ENCODE data around the gene FOXJ3.

The FOXJ3 gene

DNA sequence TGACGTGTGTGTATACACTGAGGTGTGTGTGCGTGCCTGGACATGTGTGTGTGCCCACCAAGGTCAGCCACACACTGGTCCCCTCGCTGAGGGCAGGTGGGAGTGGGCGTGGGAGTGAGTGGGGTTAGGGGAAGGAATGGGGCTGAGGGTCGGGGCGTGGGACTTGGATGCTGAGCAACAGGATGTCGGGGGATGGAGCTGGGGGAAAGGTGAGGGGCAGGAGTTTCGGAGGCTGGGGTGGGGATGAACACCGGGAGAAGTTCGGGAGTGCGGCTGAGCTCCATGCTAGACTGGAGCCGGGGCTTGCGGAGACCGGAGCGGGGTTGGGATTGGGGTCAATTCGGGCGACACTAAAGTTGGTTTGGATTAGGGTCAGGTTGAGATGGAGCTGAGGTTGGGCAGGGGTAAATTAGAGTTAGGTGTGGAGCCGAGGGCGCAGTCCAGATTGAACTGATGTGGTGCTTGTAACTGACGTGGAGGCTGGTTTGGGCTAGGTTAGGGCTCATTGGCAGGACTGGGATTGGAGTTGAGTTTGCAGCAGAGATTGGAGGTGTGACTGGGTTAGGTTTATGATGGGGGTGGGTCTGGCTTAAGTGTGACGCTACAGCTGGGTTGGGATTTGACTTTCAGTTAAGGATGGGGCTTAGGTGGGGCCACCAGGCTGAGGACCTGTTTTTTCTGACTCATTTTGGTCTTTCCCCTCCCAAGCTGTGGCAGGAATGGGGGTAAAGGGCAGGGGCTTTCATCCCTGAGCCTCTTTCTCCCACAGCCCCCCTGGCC, 167.2 kb downstream of the FOXJ3 start:
- Histone ChIP-seq H3K27me3 (no peaks in the 10 kb centered on the region), H3K36me3 (no peaks in the 10 kb centered on the region), H3K4me1 (ENCODE audit: control insufficient read depth in 1 of 2, insufficient read depth in 1 of 2, low read depth in 1 of 2, low read length in 1 of 2) (no peaks in the 10 kb centered on the region), H3K27ac (no peak overlapping the region), H3K9me3 (no peaks in the 10 kb centered on the region), H3K4me3 (ENCODE audit: low read depth in 1 of 2, low read length in 1 of 2) (no peak overlapping the region)
- TF ChIP-seq, protein P1, sequence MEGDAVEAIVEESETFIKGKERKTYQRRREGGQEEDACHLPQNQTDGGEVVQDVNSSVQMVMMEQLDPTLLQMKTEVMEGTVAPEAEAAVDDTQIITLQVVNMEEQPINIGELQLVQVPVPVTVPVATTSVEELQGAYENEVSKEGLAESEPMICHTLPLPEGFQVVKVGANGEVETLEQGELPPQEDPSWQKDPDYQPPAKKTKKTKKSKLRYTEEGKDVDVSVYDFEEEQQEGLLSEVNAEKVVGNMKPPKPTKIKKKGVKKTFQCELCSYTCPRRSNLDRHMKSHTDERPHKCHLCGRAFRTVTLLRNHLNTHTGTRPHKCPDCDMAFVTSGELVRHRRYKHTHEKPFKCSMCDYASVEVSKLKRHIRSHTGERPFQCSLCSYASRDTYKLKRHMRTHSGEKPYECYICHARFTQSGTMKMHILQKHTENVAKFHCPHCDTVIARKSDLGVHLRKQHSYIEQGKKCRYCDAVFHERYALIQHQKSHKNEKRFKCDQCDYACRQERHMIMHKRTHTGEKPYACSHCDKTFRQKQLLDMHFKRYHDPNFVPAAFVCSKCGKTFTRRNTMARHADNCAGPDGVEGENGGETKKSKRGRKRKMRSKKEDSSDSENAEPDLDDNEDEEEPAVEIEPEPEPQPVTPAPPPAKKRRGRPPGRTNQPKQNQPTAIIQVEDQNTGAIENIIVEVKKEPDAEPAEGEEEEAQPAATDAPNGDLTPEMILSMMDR (IDR thresholded peaks at IDR 0.05): no peak

DNA sequence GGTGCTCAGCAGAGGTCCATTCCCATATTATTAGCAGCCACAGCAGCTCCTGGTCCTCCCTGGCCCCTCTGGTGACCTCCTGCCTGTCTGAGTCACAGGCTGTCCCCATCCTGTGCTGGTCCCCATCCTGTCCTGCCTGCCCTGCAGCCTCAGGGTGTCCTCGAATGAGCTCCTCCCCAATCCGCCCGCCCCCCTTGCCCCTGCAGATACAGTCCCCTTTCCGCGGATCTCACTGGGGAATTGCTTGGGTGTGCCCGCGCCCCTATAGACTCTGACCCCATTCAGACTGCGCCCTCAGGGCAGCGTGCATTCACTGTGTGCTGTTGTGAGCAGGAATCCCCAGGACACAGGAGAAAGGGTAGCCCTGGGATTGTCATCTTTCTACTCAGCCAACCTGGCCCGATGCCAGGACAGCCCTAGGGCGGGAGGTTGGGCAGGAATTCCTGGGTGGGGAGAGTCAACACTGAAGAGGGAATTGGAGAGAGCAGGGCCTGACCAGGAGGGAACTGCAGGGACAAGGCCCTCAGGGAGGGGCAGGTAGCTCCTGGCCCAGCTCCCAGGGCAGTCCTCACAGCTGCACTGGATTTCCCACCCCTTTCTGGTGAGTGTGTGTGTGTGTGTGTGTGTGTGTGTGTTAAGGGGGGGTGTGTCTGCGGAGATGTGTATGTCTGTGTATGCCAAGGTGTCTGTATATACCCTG, 169.4 kb downstream of the FOXJ3 start:
- Histone ChIP-seq H3K4me1 (ENCODE audit: control insufficient read depth in 1 of 2, insufficient read depth in 1 of 2, low read depth in 1 of 2, low read length in 1 of 2) (peaks cover 6 to 8% of the 10 kb centered on the region in 2 experiments), H3K27ac (no peak overlapping the region), H3K27me3 (no peaks in the 10 kb centered on the region), H3K36me3 (no peaks in the 10 kb centered on the region), H3K9me3 (no peaks in the 10 kb centered on the region), H3K4me3 (ENCODE audit: low read depth in 1 of 2, low read length in 1 of 2) (no peak overlapping the region)
- TF ChIP-seq, protein P1 (IDR thresholded peaks at IDR 0.05): no peak

DNA sequence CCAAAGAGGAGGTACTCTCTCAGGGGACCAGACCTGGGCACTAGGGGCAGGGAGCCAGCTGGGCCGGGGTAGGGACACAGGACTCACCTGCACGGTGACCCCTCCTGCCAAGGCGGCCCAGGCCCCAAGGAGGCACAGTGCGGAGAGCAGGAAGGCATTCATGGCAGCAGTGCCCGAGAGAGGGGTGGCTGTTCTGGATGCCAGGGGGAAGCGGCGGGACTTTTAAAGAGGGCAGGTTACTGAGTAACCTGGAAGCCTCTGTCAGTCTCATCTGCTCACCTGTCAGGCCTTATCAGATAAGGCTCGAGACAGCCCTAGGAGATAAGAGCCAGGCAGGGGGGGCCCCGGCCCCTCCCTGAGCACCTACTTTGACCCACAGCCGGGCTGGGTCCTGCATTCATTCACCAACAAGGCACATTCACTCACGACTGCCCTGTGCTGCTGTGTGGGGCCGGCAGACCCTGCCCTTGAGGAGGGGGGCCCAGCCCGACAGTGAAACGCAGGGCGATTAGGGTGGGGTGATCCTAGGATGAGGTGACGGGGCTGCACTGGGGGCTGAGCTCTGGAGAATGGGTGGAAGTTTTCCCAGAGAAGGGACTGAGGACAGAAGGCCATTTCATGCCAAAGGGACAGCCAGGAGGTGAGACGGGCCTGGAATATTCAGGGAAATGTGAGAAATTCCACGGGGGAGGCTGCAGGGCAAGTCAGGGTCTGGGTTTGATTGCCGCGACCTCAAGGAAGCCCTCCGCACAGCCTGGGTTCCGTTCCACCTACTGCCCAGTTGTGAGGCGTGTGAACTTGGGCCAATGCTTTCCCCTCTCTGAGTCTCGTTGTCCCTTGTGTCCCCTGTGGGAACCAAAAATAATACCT, 170.2 kb downstream of the FOXJ3 start, which contains the start of gene GUCA2A:
TSS of gene GUCA2A (minus strand) at position 195 of the 870 bp plus-strand sequence. CDS start at position 162, 33 bp downstream.
- no peaks in the 10 kb centered on the region for H3K36me3 ChIP-seq
- H3K4me3 ChIP-seq (ENCODE audit: low read depth in 1 of 2, low read length in 1 of 2): no peak within 1 kb of the TSS
- TF ChIP-seq, protein P1 (IDR thresholded peaks at IDR 0.05): no peak
- no peaks in the 10 kb centered on the region for H3K9me3 ChIP-seq
- H3K4me1 ChIP-seq (ENCODE audit: control insufficient read depth in 1 of 2, insufficient read depth in 1 of 2, low read depth in 1 of 2, low read length in 1 of 2): peaks cover 6 to 8% of the 10 kb centered on the region in 2 experiments
- H3K27ac ChIP-seq: no peak within 1 kb of the TSS
- H3K27me3 ChIP-seq: no peaks in the 10 kb centered on the region

DNA sequence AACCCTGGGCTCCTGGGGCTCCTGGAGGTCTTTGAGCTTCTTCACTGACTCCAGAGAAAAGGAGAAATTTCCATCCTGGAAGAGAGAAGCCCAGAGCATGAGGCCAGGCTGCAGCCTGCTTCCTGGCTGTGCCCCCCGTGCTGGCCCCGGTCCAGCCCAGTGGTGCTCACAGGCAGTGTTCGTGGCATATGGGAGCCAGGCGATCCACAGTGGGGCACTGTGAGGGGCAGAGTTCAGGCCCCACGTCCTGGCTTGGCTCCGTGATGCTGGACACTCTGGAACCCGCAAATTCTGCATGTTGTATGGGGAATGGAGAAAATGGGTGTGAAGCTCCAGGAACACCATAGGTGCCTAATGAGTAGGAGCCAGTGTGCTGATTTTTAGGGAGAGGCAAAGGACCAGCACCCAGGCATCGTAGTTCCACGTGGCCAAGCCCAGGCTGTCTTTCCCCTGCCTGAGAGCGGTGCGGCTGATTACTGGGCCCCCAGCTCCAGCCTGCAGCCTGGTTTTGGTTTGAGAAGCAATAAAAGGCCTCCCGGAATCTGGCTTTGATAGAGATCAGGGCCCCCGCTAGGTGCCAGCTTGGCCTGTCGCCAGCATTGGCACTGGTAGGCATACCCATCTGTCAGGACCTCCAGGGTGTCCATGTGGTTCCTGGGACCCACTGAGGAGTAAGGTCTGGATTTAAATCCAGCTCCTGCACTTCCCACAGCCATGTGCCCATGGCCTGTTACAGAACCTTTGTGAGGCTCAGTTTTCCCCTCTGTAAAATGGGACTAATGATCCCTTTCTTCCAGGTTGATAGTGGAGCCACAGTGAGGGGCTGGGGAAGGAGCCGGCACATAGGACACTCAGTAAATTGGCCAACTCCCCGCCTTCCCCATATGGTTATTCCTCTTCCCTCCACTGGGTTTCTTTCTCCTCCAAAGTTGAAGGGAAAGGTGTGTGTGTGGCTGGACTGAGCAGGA, 171.2 kb downstream of the FOXJ3 start:
- H3K4me3 ChIP-seq (ENCODE audit: low read depth in 1 of 2, low read length in 1 of 2): no peak overlapping the region
- no peaks in the 10 kb centered on the region for H3K27me3 ChIP-seq
- TF ChIP-seq, protein P1 (IDR thresholded peaks at IDR 0.05): no peak
- no peaks in the 10 kb centered on the region for H3K9me3 ChIP-seq
- peaks cover 6 to 8% of the 10 kb centered on the region in 2 experiments for H3K4me1 ChIP-seq (ENCODE audit: control insufficient read depth in 1 of 2, insufficient read depth in 1 of 2, low read depth in 1 of 2, low read length in 1 of 2)
- H3K36me3 ChIP-seq: no peaks in the 10 kb centered on the region
- no peak overlapping the region for H3K27ac ChIP-seq

All from neutrophil (primary cell).